GM21723 (cell line): ENCODE results near the gene MPRIP.
"Not testable (repeated sequence)": the region's sequence is repeated elsewhere in the genome, so short reads cannot be mapped to it uniquely, and the experiment has no call there.

ENCODE experiments used
- ATAC-seq: cut with Tn5 transposase; IDR thresholded peaks from one replicate; pipeline ENCODE4 v1.9.1; 2021; ENCODE audit warnings: mild to moderate bottlenecking, moderate library complexity; ENCODE audit not compliant: unreplicated experiment

The MPRIP gene

GRCh38 chr17:17013828-17014747 lies 28.2 kb upstream of the MPRIP start:
- not testable (repeated sequence) for ATAC-seq

- ATAC-seq, result not testable (repeated sequence)
Observed at GRCh38 chr17:17014748-17015124, 27.5 kb upstream of the MPRIP start.

GRCh38 chr17:17015230-17015629 lies 27.0 kb upstream of the MPRIP start:
- ATAC-seq, result no peak

- not testable (repeated sequence) for ATAC-seq
Observed at GRCh38 chr17:17016199-17017197, 25.8 kb upstream of the MPRIP start.

GRCh38 chr17:17017343-17018014 lies 24.8 kb upstream of the MPRIP start:
- ATAC-seq, result no peak

GRCh38 chr17:17018021-17018441 lies 24.2 kb upstream of the MPRIP start:
- no peak for ATAC-seq

- ATAC-seq, result no peak
Observed at GRCh38 chr17:17018612-17019429, 23.4 kb upstream of the MPRIP start.

GRCh38 chr17:17019430-17019762 lies 22.9 kb upstream of the MPRIP start:
- no peak for ATAC-seq

- ATAC-seq, result no peak
Observed at GRCh38 chr17:17019891-17020456, 22.3 kb upstream of the MPRIP start.

GRCh38 chr17:17020821-17021193 lies 21.4 kb upstream of the MPRIP start:
- ATAC-seq, result no peak

GRCh38 chr17:17021194-17021863 lies 20.9 kb upstream of the MPRIP start:
- no peak for ATAC-seq

GRCh38 chr17:17022011-17022410 lies 20.2 kb upstream of the MPRIP start:
- no peak for ATAC-seq

- no peak for ATAC-seq
Observed at GRCh38 chr17:17022456-17022855, 19.8 kb upstream of the MPRIP start.

- no peak for ATAC-seq
Observed at GRCh38 chr17:17024778-17025300, 17.4 kb upstream of the MPRIP start.

- ATAC-seq, result no peak
Observed at GRCh38 chr17:17025621-17026020, 16.6 kb upstream of the MPRIP start.

- ATAC-seq, result no peak
Observed at GRCh38 chr17:17026163-17026562, 16.1 kb upstream of the MPRIP start.

GRCh38 chr17:17027442-17028058 lies 14.7 kb upstream of the MPRIP start:
- no peak for ATAC-seq

GRCh38 chr17:17028059-17028877 lies 14.0 kb upstream of the MPRIP start:
- ATAC-seq, result no peak
